WTC11 (cell line): Measurements from ENCODE around the gene ACOX3. TPM values are rescaled to one million over a fixed set of nuclear protein-coding genes. Genes with fewer than 3 reads are reported as not detected.
A peak's percentile ranks its signal among the peaks of the same experiment; 100 is the strongest.

Experiments used
- ATAC-seq: fragments of 200-7000 bp; cut with Tn5 transposase; 2 replicates; pipeline ENCODE4 v1.10.0; 2021; ENCODE audit warnings: mild to moderate bottlenecking, moderate library complexity
- CTCF ChIA-PET: fragments of 300-600 bp; sonication (Branson Sonifier 250); formaldehyde crosslinking; loops from one replicate; lab custom pipeline; 2021; ENCODE audit warnings: antibody characterized with exemption; lab: Charles Lee
- POLR2A ChIA-PET: fragments of 350-600 bp; sonication (Branson Sonifier 250); formaldehyde crosslinking; loops from one replicate; lab custom pipeline; 2021; ENCODE audit warnings: antibody characterized with exemption; lab: Charles Lee
- DNase-seq: peaks from one replicate; pipeline ENCODE4 v3.0.0; 2021; ENCODE audit warnings: low spot score
- H3K27ac Mint-ChIP-seq: 2 replicates; pipeline ENCODE4 v1.8.0; 2021; ENCODE audit warnings: mixed read lengths
- H3K27me3 Mint-ChIP-seq: 2 replicates; pipeline ENCODE4 v1.8.0; 2021; ENCODE audit warnings: low read depth, mild to moderate bottlenecking, moderate library complexity, mixed read lengths
- H3K36me3 Mint-ChIP-seq: 2 replicates; pipeline ENCODE4 v1.8.0; 2021; ENCODE audit warnings: mixed read lengths
- H3K4me1 Mint-ChIP-seq: 2 replicates; pipeline ENCODE4 v1.8.0; 2022; ENCODE audit warnings: mixed read lengths
- H3K4me3 Mint-ChIP-seq: 2 replicates; pipeline ENCODE4 v1.8.0; 2021; ENCODE audit warnings: mild to moderate bottlenecking, moderate library complexity, mixed read lengths
- H3K9me3 Mint-ChIP-seq: 2 replicates; pipeline ENCODE4 v1.8.0; 2021; ENCODE audit warnings: mixed read lengths
- CBFB ChIP-seq: sonication (generic); formaldehyde crosslinking; IDR thresholded peaks from 2 replicates; pipeline ENCODE4 v1.8.1; 2022; ENCODE audit warnings: mild to moderate bottlenecking, low read depth, missing genetic modification reagents
- JUN ChIP-seq: sonication (generic); formaldehyde crosslinking; IDR thresholded peaks from 2 replicates; pipeline ENCODE4 v1.8.0; 2023; ENCODE audit warnings: mild to moderate bottlenecking, missing genetic modification reagents
- MXD4 ChIP-seq: fragments of 250-450 bp; sonication (Bioruptor Pico); IDR thresholded peaks from 2 replicates; pipeline ENCODE4 v1.8.0; 2021; ENCODE audit warnings: mild to moderate bottlenecking, moderate library complexity, borderline replicate concordance
- SOX15 ChIP-seq: fragments of 250-450 bp; sonication (Bioruptor Pico); IDR thresholded peaks from 2 replicates; pipeline ENCODE4 v1.9.0; 2021; ENCODE audit warnings: mild to moderate bottlenecking
- TCF7 ChIP-seq: sonication (generic); formaldehyde crosslinking; IDR thresholded peaks from 2 replicates; pipeline ENCODE4 v1.8.0; 2022; ENCODE audit warnings: mild to moderate bottlenecking, low read depth, missing genetic modification reagents, moderate library complexity
- ZNF219 ChIP-seq: sonication (generic); formaldehyde crosslinking; IDR thresholded peaks from 2 replicates; pipeline ENCODE4 v1.8.0; 2023; ENCODE audit warnings: missing genetic modification reagents, mild to moderate bottlenecking, borderline replicate concordance
- total RNA-seq: library from RNA; stranded (reverse); gene quantifications from 3 replicates; pipeline ENCODE4 v1.2.3, GENCODE V29; 2021
- TF ChIP-seq, protein P1 (sequence below): sonication (generic); formaldehyde crosslinking; conservative IDR thresholded peaks from 2 replicates; pipeline ENCODE4 v1.8.1; 2022; ENCODE audit warnings: mild to moderate bottlenecking, missing genetic modification reagents
- TF ChIP-seq, protein P2 (sequence below): fragments of 200-600 bp; IDR thresholded peaks from 2 replicates; pipeline ENCODE4 v1.8.0; 2022; ENCODE audit warnings: antibody characterized with exemption
- TF ChIP-seq, protein P3 (sequence below): sonication (generic); formaldehyde crosslinking; IDR thresholded peaks from 2 replicates; pipeline ENCODE4 v1.8.0; 2022; ENCODE audit warnings: mild to moderate bottlenecking, missing genetic modification reagents
- TF ChIP-seq, protein P4 (sequence below): fragments of 250-450 bp; sonication (Bioruptor Pico); IDR thresholded peaks from 2 replicates; pipeline ENCODE4 v1.9.0; 2021; ENCODE audit warnings: moderate library complexity, mild to moderate bottlenecking, inconsistent platforms, borderline replicate concordance
- TF ChIP-seq, protein P5 (sequence below): sonication (generic); formaldehyde crosslinking; IDR thresholded peaks from 2 replicates; pipeline ENCODE4 v1.8.1; 2023; ENCODE audit warnings: mild to moderate bottlenecking, missing genetic modification reagents, borderline replicate concordance
- TF ChIP-seq, protein P6 (sequence below): fragments of 250-450 bp; sonication (Bioruptor Pico); IDR thresholded peaks from 2 replicates; pipeline ENCODE4 v1.9.0; 2021; ENCODE audit warnings: mild to moderate bottlenecking

The ACOX3 gene
- total RNA-seq, 1 experiment from 2014 or later: 10.7 TPM

DNA sequence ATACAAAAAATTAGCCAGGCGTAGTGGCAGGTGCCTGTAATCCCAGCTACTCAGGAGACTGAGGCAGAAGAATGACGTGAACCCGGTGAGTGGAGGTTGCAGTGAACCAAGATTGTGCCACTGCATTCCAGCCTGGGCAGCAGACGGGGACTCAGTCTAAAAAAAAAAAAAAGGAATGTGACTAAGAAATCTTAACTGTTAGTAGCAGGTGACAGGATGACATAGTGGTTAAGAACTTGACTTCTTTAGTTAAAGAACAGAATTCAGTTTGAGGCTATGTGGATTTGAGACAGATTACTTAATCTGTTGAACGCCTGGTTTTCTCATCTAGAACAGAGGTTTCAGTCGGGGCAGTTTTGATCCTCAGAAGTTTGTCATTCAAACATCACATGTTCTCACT is 3.3 kb upstream of the ACOX3 start:
- peaks cover 6% of the 10 kb centered on the region for H3K36me3 Mint-ChIP-seq
- H3K4me1 Mint-ChIP-seq: peaks cover 28% of the 10 kb centered on the region
- ChIA-PET CTCF (no interaction called here), POLR2A (no interaction called here)
- no peak overlapping the region for H3K4me3 Mint-ChIP-seq
- no peak overlapping the region for H3K27ac Mint-ChIP-seq
- TF ChIP-seq, protein P1, sequence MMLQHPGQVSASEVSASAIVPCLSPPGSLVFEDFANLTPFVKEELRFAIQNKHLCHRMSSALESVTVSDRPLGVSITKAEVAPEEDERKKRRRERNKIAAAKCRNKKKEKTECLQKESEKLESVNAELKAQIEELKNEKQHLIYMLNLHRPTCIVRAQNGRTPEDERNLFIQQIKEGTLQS (CRISPR knock-in tag): no peak
- no peak for TF ChIP-seq TCF7 (CRISPR knock-in tag)
- TF ChIP-seq CBFB (CRISPR knock-in tag): no peak
- TF ChIP-seq JUN: no peak
- TF ChIP-seq, protein P2, sequence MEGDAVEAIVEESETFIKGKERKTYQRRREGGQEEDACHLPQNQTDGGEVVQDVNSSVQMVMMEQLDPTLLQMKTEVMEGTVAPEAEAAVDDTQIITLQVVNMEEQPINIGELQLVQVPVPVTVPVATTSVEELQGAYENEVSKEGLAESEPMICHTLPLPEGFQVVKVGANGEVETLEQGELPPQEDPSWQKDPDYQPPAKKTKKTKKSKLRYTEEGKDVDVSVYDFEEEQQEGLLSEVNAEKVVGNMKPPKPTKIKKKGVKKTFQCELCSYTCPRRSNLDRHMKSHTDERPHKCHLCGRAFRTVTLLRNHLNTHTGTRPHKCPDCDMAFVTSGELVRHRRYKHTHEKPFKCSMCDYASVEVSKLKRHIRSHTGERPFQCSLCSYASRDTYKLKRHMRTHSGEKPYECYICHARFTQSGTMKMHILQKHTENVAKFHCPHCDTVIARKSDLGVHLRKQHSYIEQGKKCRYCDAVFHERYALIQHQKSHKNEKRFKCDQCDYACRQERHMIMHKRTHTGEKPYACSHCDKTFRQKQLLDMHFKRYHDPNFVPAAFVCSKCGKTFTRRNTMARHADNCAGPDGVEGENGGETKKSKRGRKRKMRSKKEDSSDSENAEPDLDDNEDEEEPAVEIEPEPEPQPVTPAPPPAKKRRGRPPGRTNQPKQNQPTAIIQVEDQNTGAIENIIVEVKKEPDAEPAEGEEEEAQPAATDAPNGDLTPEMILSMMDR: no peak
- no peak for TF ChIP-seq MXD4 (CRISPR knock-in tag)
- no peak for ATAC-seq
- H3K9me3 Mint-ChIP-seq: peaks cover 12% of the 10 kb centered on the region
- no peaks in the 10 kb centered on the region; the same call in 1 of the 2 replicates for H3K27me3 Mint-ChIP-seq
- DNase-seq: no peak

DNA sequence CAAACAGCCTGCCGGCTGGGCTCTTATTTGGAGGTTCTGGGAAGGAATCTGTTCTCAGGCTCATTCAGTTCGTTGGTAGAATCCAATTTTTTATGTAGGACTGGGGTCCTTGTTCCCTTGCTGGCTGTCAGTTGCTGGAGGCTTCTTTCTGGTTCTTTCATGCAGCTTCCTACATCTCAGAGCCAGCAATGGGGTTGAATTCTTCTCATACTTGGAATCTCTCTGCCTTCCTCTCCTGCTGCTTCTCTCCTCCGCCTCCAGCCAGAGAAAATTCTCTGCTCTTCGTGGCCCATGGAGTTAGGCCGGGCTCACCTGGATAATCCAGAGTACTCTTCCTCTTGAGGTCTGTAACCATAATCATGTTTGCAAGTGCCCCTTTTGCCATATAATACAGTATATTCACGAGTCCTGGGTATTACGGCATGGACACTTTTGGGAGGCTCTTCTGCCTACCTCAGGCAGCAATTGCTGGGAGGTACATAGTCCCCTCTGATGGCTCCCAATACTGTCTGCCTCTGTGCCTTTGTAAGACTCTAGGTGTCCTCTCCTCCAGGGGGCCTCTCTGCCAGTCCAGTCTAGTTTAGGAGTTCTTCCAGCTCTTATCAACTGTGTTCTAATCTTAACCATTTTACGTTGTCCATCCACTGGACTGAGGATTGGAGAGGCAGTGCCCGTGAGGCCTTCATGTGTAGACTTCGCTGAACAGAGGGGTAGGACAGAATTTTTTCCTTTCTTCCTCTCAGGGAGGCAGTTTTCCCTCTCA is 2.3 kb upstream of the ACOX3 start:
- H3K4me3 Mint-ChIP-seq: peak overlapping the region; percentile 79
- peaks cover 33% of the 10 kb centered on the region for H3K4me1 Mint-ChIP-seq
- no peak for ATAC-seq
- TF ChIP-seq SOX15 (CRISPR knock-in tag): no peak
- no peak for TF ChIP-seq ZNF219 (CRISPR knock-in tag)
- TF ChIP-seq, protein P3, sequence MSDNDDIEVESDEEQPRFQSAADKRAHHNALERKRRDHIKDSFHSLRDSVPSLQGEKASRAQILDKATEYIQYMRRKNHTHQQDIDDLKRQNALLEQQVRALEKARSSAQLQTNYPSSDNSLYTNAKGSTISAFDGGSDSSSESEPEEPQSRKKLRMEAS (CRISPR knock-in tag): no peak
- TF ChIP-seq, protein P4, sequence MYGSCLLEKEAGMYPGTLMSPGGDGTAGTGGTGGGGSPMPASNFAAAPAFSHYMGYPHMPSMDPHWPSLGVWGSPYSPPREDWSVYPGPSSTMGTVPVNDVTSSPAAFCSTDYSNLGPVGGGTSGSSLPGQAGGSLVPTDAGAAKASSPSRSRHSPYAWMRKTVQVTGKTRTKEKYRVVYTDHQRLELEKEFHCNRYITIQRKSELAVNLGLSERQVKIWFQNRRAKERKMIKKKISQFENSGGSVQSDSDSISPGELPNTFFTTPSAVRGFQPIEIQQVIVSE (CRISPR knock-in tag): no peak
- TF ChIP-seq, protein P2: no peak
- H3K27me3 Mint-ChIP-seq: no peaks in the 10 kb centered on the region; the same call in 1 of the 2 replicates
- POLR2A ChIA-PET: no interaction called here
- H3K36me3 Mint-ChIP-seq: peaks cover 6% of the 10 kb centered on the region; the same call in 1 of the 2 replicates
- no peak for DNase-seq
- CTCF ChIA-PET: no interaction called here
- no peak overlapping the region; the same call in 1 of the 2 replicates for H3K27ac Mint-ChIP-seq
- peaks cover 12% of the 10 kb centered on the region for H3K9me3 Mint-ChIP-seq

DNA sequence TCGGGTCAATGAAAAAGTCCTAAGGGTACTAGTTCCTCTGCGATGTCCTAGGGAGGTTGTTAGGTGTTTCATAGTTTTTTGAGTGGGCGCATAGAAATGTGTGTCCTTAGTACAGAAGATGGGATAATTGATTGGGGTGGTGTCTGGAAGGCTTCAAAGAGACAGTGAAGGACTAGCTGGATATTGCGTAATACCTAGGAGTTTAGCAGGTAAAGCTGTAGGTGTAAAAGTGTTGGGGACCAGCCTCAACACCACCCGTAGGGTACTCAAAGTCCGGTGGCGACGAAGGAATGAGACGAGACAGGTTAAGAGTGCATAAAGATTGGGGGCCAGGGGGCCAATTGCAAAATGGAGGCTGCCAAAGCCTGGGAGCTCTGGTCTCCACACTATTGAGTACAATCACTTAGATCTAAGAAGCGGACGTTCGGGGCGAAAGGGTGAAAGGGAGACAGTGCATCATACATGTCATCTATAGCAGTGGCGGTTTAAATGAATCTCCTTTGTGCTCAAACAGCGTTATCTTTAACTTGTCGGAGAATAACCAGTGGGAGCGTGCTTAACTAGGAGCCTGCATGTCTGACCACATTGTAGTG is 1.1 kb upstream of the ACOX3 start:
- ChIA-PET CTCF (interaction anchor here (1.1 to 1.2 kb wide), 2 partner anchors 31 to 166 kb away, joined by 3 to 5 read pairs; no protein-coding TSS in a partner anchor), POLR2A (no interaction called here)
- peak overlapping the region; percentile 39 for H3K27ac Mint-ChIP-seq
- ATAC-seq: no peak
- peaks cover 6% of the 10 kb centered on the region; the same call in 1 of the 2 replicates for H3K36me3 Mint-ChIP-seq
- no peaks in the 10 kb centered on the region; the same call in 1 of the 2 replicates for H3K27me3 Mint-ChIP-seq
- H3K9me3 Mint-ChIP-seq: peaks cover 12% of the 10 kb centered on the region
- DNase-seq: no peak
- H3K4me3 Mint-ChIP-seq: peak overlapping the region; percentile 79
- H3K4me1 Mint-ChIP-seq: peaks cover 40% of the 10 kb centered on the region
- TF ChIP-seq, protein P5, sequence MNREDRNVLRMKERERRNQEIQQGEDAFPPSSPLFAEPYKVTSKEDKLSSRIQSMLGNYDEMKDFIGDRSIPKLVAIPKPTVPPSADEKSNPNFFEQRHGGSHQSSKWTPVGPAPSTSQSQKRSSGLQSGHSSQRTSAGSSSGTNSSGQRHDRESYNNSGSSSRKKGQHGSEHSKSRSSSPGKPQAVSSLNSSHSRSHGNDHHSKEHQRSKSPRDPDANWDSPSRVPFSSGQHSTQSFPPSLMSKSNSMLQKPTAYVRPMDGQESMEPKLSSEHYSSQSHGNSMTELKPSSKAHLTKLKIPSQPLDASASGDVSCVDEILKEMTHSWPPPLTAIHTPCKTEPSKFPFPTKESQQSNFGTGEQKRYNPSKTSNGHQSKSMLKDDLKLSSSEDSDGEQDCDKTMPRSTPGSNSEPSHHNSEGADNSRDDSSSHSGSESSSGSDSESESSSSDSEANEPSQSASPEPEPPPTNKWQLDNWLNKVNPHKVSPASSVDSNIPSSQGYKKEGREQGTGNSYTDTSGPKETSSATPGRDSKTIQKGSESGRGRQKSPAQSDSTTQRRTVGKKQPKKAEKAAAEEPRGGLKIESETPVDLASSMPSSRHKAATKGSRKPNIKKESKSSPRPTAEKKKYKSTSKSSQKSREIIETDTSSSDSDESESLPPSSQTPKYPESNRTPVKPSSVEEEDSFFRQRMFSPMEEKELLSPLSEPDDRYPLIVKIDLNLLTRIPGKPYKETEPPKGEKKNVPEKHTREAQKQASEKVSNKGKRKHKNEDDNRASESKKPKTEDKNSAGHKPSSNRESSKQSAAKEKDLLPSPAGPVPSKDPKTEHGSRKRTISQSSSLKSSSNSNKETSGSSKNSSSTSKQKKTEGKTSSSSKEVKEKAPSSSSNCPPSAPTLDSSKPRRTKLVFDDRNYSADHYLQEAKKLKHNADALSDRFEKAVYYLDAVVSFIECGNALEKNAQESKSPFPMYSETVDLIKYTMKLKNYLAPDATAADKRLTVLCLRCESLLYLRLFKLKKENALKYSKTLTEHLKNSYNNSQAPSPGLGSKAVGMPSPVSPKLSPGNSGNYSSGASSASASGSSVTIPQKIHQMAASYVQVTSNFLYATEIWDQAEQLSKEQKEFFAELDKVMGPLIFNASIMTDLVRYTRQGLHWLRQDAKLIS (CRISPR knock-in tag): no peak
- TF ChIP-seq, protein P6, sequence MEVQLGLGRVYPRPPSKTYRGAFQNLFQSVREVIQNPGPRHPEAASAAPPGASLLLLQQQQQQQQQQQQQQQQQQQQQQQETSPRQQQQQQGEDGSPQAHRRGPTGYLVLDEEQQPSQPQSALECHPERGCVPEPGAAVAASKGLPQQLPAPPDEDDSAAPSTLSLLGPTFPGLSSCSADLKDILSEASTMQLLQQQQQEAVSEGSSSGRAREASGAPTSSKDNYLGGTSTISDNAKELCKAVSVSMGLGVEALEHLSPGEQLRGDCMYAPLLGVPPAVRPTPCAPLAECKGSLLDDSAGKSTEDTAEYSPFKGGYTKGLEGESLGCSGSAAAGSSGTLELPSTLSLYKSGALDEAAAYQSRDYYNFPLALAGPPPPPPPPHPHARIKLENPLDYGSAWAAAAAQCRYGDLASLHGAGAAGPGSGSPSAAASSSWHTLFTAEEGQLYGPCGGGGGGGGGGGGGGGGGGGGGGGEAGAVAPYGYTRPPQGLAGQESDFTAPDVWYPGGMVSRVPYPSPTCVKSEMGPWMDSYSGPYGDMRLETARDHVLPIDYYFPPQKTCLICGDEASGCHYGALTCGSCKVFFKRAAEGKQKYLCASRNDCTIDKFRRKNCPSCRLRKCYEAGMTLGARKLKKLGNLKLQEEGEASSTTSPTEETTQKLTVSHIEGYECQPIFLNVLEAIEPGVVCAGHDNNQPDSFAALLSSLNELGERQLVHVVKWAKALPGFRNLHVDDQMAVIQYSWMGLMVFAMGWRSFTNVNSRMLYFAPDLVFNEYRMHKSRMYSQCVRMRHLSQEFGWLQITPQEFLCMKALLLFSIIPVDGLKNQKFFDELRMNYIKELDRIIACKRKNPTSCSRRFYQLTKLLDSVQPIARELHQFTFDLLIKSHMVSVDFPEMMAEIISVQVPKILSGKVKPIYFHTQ (CRISPR knock-in tag): no peak
